CD14-positive monocyte (primary cell): ENCODE results near the gene IL27RA. TPM values are rescaled to one million over a fixed set of nuclear protein-coding genes. Genes with fewer than 3 reads are reported as not detected.
"Not testable (repeated sequence)": the region's sequence is repeated elsewhere in the genome, so short reads cannot be mapped to it uniquely, and the experiment has no call there.

Source experiments
- DNase-seq, 3 donors: peaks; one replicate each; pipeline ENCODE4 v3.0.0-alpha.2; 2011 to 2022
- H2AFZ ChIP-seq: 2 replicates; pipeline ENCODE4 v1.6.0; 2012; ENCODE audit warnings: mild to moderate bottlenecking, low read depth, low read length, inconsistent platforms; ENCODE audit not compliant: insufficient read depth, poor library complexity, severe bottlenecking
- H3K27ac ChIP-seq, 2 donors: 1 replicate in 1 of 2; 2 replicates in 1 of 2; pipeline ENCODE4 v1.5.1; 2012 to 2013; ENCODE audit warnings: low read length in 2 of 2, control low read depth in 1 of 2, inconsistent platforms in 1 of 2, low read depth in 1 of 2, mild to moderate bottlenecking in 1 of 2
- H3K27me3 ChIP-seq, 2 donors: one replicate each; pipeline versions ENCODE4 v1.6.0 to v1.6.1; 2011 to 2013; ENCODE audit warnings: low read length in 2 of 2; ENCODE audit not compliant: control insufficient read depth in 2 of 2, insufficient read depth in 2 of 2
- H3K36me3 ChIP-seq, 2 donors: replicated peaks in 1 of 2; 1 replicate in 1 of 2; 2 replicates in 1 of 2; pipeline versions ENCODE4 v1.5.1 to v1.6.1; 2012 to 2013; ENCODE audit warnings: low read length in 2 of 2, control low read depth in 1 of 2, inconsistent platforms in 1 of 2, mild to moderate bottlenecking in 1 of 2; ENCODE audit not compliant: insufficient read depth in 2 of 2, control insufficient read depth in 1 of 2
- H3K4me1 ChIP-seq, 2 donors: 1 replicate in 1 of 2; 2 replicates in 1 of 2; pipeline versions ENCODE4 v1.5.1 to v1.6.1; 2012 to 2013; ENCODE audit warnings: low read length in 2 of 2, control low read depth in 1 of 2, inconsistent platforms in 1 of 2, mild to moderate bottlenecking in 1 of 2, moderate library complexity in 1 of 2; ENCODE audit not compliant: insufficient read depth in 2 of 2, control insufficient read depth in 1 of 2
- H3K4me2 ChIP-seq: replicated peaks from 2 replicates; pipeline ENCODE3; 2012; ENCODE audit warnings: low read length, moderate library complexity, mild to moderate bottlenecking; ENCODE audit not compliant: poor library complexity, severe bottlenecking; ENCODE audit errors: extremely low read depth
- H3K4me3 ChIP-seq, 3 experiments: fragments of 200-600 bp in 1 of 3; sonication (generic) in 1 of 3; replicated peaks in 1 of 3; 1 replicate in 2 of 3; 2 replicates in 1 of 3; pipeline ENCODE4 v1.5.1; 2011 to 2013; ENCODE audit warnings: low read length in 3 of 3, mild to moderate bottlenecking in 3 of 3, control low read depth in 2 of 3, low read depth in 2 of 3, inconsistent platforms in 1 of 3, moderate library complexity in 1 of 3
- H3K79me2 ChIP-seq: 2 replicates; pipeline ENCODE4 v1.6.0; 2012; ENCODE audit warnings: mild to moderate bottlenecking, control low read depth, inconsistent platforms, low read length, moderate library complexity; ENCODE audit not compliant: insufficient read depth
- H3K9ac ChIP-seq: 2 replicates; pipeline ENCODE4 v1.6.0; 2017; ENCODE audit warnings: low read length, mild to moderate bottlenecking; ENCODE audit not compliant: insufficient read depth, poor library complexity, severe bottlenecking
- H3K9me3 ChIP-seq, 2 donors: replicated peaks in 1 of 2; 1 replicate in 1 of 2; 2 replicates in 1 of 2; pipeline versions ENCODE4 v1.5.1 to v1.6.1; 2012 to 2013; ENCODE audit warnings: low read length in 2 of 2, control low read depth in 1 of 2; ENCODE audit not compliant: control insufficient read depth in 1 of 2, insufficient read depth in 1 of 2
- H4K20me1 ChIP-seq: 2 replicates; pipeline ENCODE4 v1.6.0; 2012; ENCODE audit warnings: mild to moderate bottlenecking, low read length, control low read depth, moderate library complexity; ENCODE audit not compliant: insufficient read depth
- H3K27ac Mint-ChIP-seq, 7 donors: one replicate each; pipeline ENCODE4 v1.8.0; 2020; ENCODE audit warnings: mild to moderate bottlenecking in 7 of 7, mixed read lengths in 7 of 7, moderate library complexity in 6 of 7, inconsistent platforms in 2 of 7
- H3K27me3 Mint-ChIP-seq, 3 donors: one replicate each; pipeline ENCODE4 v1.8.0; 2021 to 2022; ENCODE audit warnings: low read depth in 3 of 3, mild to moderate bottlenecking in 3 of 3, mixed read lengths in 3 of 3, moderate library complexity in 3 of 3, inconsistent platforms in 1 of 3
- H3K36me3 Mint-ChIP-seq, 2 donors: one replicate each; pipeline ENCODE4 v1.8.0; 2020; ENCODE audit warnings: mixed read lengths in 2 of 2, inconsistent platforms in 1 of 2, mild to moderate bottlenecking in 1 of 2
- H3K4me1 Mint-ChIP-seq: one replicate; pipeline ENCODE4 v1.8.0; 2020; ENCODE audit warnings: mild to moderate bottlenecking, mixed read lengths
- H3K4me3 Mint-ChIP-seq, 2 donors: one replicate each; pipeline ENCODE4 v1.8.0; 2020; ENCODE audit warnings: mild to moderate bottlenecking in 2 of 2, mixed read lengths in 2 of 2, moderate library complexity in 1 of 2
- H3K9me3 Mint-ChIP-seq, 7 donors: one replicate each; pipeline ENCODE4 v1.8.0; 2020 to 2022; ENCODE audit warnings: mixed read lengths in 7 of 7, mild to moderate bottlenecking in 6 of 7, moderate library complexity in 6 of 7, inconsistent platforms in 2 of 7
- CTCF ChIP-seq: fragments of 200-600 bp; IDR thresholded peaks from one replicate; pipeline ENCODE4 v1.8.0; 2022; ENCODE audit warnings: antibody characterized with exemption, mild to moderate bottlenecking
- WGBS: methylation state at CpG from one replicate; pipeline ENCODE4 v1.1.5; 2013; ENCODE audit warnings: missing lambda C conversion rate; ENCODE audit not compliant: insufficient coverage; 5-methylcytosine and 5-hydroxymethylcytosine counted together
- intact Hi-C, 2 donors: fragments of 100-400 bp; cut with micrococcal nuclease; formaldehyde crosslinking; loops; one replicate each; pipeline versions ENCODE4 v1.15.0 to v1.15.1; 2023
- polyA plus RNA-seq, 3 donors: library from polyadenylated mRNA; depleted of rRNA in 1 of 3; unstranded in 2 of 3; stranded (reverse) in 1 of 3; fragments of 300-500 nt in 2 of 3; fragments of >200 nt in 1 of 3; fragmentation: Illumina TruSeq in 2 of 3; gene quantifications; 1 replicate in 2 of 3; 2 replicates in 1 of 3; pipeline ENCODE4 v1.2.3, GENCODE V29; 2012 to 2021

IL27RA gene
- polyA plus RNA-seq, 3 donors, result 40.4 to 61.5 (median 54.9) TPM

- not testable (repeated sequence) for H3K4me2 ChIP-seq, H3K4me3 ChIP-seq, H3K9me3 ChIP-seq, H4K20me1 ChIP-seq, H3K79me2 ChIP-seq, H3K9me3 Mint-ChIP-seq, H3K27me3 ChIP-seq, H3K4me3 Mint-ChIP-seq, H2AFZ ChIP-seq, H3K9ac ChIP-seq, H3K27me3 Mint-ChIP-seq, H3K4me1 ChIP-seq
- H3K27ac Mint-ChIP-seq, result peak overlapping the region; percentile 82 to 93 (median 86)
- peaks cover 21% of the 10 kb centered on the region for H3K4me1 Mint-ChIP-seq
- TF ChIP-seq CTCF, result peak; percentile 55
- 30% methylated on average over 2 of the region's 19 CpGs for WGBS
- Histone ChIP-seq H3K27ac (peak overlapping the region; percentile 44 to 73), H3K36me3 (peaks cover 66 to 87% of the 10 kb centered on the region in 2 donors)
- DNase-seq, result peak; percentile 54 to 68 (median 66)
- intact Hi-C loops, result loop anchor here in 1 of 2 donors (10.0 kb wide), 1 partner anchor 158 kb away; no protein-coding TSS in a partner anchor
- peaks cover 69 to 97% of the 10 kb centered on the region in 2 donors for H3K36me3 Mint-ChIP-seq
Observed at GRCh38 chr19:14042659-14043608, 11.4 kb downstream of the IL27RA start.

- WGBS, result 98% methylated on average over 5 of the region's 10 CpGs
- not testable (repeated sequence) for H3K79me2 ChIP-seq, H3K4me3 Mint-ChIP-seq, H3K27me3 Mint-ChIP-seq, H3K9me3 ChIP-seq, H3K27ac ChIP-seq, DNase-seq, H4K20me1 ChIP-seq, H3K27ac Mint-ChIP-seq, H3K27me3 ChIP-seq, H3K4me3 ChIP-seq, H3K9ac ChIP-seq, H2AFZ ChIP-seq, H3K4me1 ChIP-seq, H3K4me2 ChIP-seq
- Mint-ChIP-seq H3K9me3 (peaks cover 5 to 16% (median 8%) of the 10 kb centered on the region in 7 donors), H3K4me1 (peaks cover 14% of the 10 kb centered on the region), H3K36me3 (peaks cover 65 to 97% of the 10 kb centered on the region in 2 donors)
- intact Hi-C loops, result loop anchor here (5.0 to 10.0 kb wide), 2 partner anchors 96 to 163 kb away; partner anchors contain the start of gene DCAF15 (in 1 of the 2)
- peaks cover 63 to 86% of the 10 kb centered on the region in 2 donors for H3K36me3 ChIP-seq
Observed at GRCh38 chr19:14047866-14048265, 16.3 kb downstream of the IL27RA start.
